Measurements from ENCODE around the gene BRD7. TPM values are rescaled to one million over a fixed set of nuclear protein-coding genes. Genes with fewer than 3 reads are reported as not detected.

The BRD7 gene
- total and polyA plus RNA-seq, 2 of the 13 experiments (the other 11 are each of a cell fraction or from before 2014, with no cell fraction given) = 82.3 to 149 TPM

- TF ChIP-seq NR3C1 (CRISPR knock-in tag; IDR thresholded peaks at IDR 0.05) (no peak), ZMAT5 (CRISPR knock-in tag; IDR thresholded peaks at IDR 0.05; ENCODE audit: borderline replicate concordance, low read depth) (no peak), ELF4 (CRISPR knock-in tag; IDR thresholded peaks at IDR 0.05; ENCODE audit: borderline replicate concordance) (no peak), IKZF5 (CRISPR knock-in tag; IDR thresholded peaks at IDR 0.05) (no peak), ZNF143 (CRISPR knock-in tag; IDR thresholded peaks at IDR 0.05) (0 out of 2 replicates have a peak, but pooled peaks have one; percentile 33), ZNF44 (CRISPR knock-in tag; IDR thresholded peaks at IDR 0.05) (no peak), SP1 (IDR thresholded peaks at IDR 0.05) (no peak), SP1 (CRISPR knock-in tag; IDR thresholded peaks at IDR 0.05) (0 out of 2 replicates have a peak, but pooled peaks have one; percentile 2), IRF2 (CRISPR knock-in tag; IDR thresholded peaks at IDR 0.05) (no peak), ZNF318 (CRISPR knock-in tag; IDR thresholded peaks at IDR 0.05) (peak; percentile 29; the same call in 1 of the 2 replicates), ZNF510 (CRISPR knock-in tag; IDR thresholded peaks at IDR 0.05; ENCODE audit: low read depth) (no peak), NFE2 (CRISPR knock-in tag; IDR thresholded peaks at IDR 0.05) (no peak), ZNF292 (CRISPR knock-in tag; IDR thresholded peaks at IDR 0.05; ENCODE audit: borderline replicate concordance, low read depth) (peak; percentile 69), FOXA1 (IDR thresholded peaks at IDR 0.05) (no peak), FOXA1 (CRISPR knock-in tag; IDR thresholded peaks at IDR 0.05) (peak; percentile 80)
- TF ChIP-seq, protein P1, sequence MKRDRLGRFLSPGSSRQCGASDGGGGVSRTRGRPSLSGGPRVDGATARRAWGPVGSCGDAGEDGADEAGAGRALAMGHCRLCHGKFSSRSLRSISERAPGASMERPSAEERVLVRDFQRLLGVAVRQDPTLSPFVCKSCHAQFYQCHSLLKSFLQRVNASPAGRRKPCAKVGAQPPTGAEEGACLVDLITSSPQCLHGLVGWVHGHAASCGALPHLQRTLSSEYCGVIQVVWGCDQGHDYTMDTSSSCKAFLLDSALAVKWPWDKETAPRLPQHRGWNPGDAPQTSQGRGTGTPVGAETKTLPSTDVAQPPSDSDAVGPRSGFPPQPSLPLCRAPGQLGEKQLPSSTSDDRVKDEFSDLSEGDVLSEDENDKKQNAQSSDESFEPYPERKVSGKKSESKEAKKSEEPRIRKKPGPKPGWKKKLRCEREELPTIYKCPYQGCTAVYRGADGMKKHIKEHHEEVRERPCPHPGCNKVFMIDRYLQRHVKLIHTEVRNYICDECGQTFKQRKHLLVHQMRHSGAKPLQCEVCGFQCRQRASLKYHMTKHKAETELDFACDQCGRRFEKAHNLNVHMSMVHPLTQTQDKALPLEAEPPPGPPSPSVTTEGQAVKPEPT (CRISPR knock-in tag; IDR thresholded peaks at IDR 0.05; ENCODE audit: low read depth) = no peak
- TF ChIP-seq, protein P2, sequence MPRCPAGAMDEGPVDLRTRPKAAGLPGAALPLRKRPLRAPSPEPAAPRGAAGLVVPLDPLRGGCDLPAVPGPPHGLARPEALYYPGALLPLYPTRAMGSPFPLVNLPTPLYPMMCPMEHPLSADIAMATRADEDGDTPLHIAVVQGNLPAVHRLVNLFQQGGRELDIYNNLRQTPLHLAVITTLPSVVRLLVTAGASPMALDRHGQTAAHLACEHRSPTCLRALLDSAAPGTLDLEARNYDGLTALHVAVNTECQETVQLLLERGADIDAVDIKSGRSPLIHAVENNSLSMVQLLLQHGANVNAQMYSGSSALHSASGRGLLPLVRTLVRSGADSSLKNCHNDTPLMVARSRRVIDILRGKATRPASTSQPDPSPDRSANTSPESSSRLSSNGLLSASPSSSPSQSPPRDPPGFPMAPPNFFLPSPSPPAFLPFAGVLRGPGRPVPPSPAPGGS (CRISPR knock-in tag; IDR thresholded peaks at IDR 0.05) = 0 out of 2 replicates have a peak, but pooled peaks have one; percentile 50
Measured at GRCh38 chr16:50372611-50373344, 4.0 kb upstream of the BRD7 start (continued).

Measured in HepG2 (cell line).